Keratinocyte (primary cell): ENCODE results near the gene MFF. TPM values are rescaled to one million over a fixed set of nuclear protein-coding genes. Genes with fewer than 3 reads are reported as not detected.
A peak's percentile ranks its signal among the peaks of the same experiment; 100 is the strongest.

ENCODE experiments used
- DNase-seq: peaks from one replicate; pipeline ENCODE4 v3.0.0-alpha.2; 2011; ENCODE audit warnings: low read depth, missing footprints, low spot score
- FAIRE-seq: peaks from 2 replicates; lab custom pipeline; 2011; peaks lifted over from hg19 to GRCh38; lab: Jason Lieb, UNC
- H2AFZ ChIP-seq: 2 replicates; pipeline ENCODE4 v1.6.0; 2012; ENCODE audit warnings: low read length, control low read depth, inconsistent platforms; ENCODE audit not compliant: control insufficient read depth
- H3K27ac ChIP-seq: 2 replicates; pipeline ENCODE4 v1.5.1; 2011; ENCODE audit warnings: low read length; ENCODE audit not compliant: control insufficient read depth, insufficient read depth
- H3K27me3 ChIP-seq: 3 replicates; pipeline ENCODE4 v1.6.0; 2011; ENCODE audit warnings: low read length; ENCODE audit not compliant: control insufficient read depth, insufficient read depth; ENCODE audit errors: extremely low read depth
- H3K36me3 ChIP-seq, 2 experiments: 2 replicates in 1 of 2; 3 replicates in 1 of 2; pipeline ENCODE4 v1.5.1; 2011; ENCODE audit warnings: low read length in 2 of 2, mild to moderate bottlenecking in 1 of 2; ENCODE audit not compliant: control insufficient read depth in 2 of 2, insufficient read depth in 2 of 2; ENCODE audit errors: extremely low read depth in 1 of 2
- H3K4me1 ChIP-seq: 3 replicates; pipeline ENCODE4 v1.5.1; 2011; ENCODE audit warnings: low read length; ENCODE audit not compliant: control insufficient read depth, insufficient read depth; ENCODE audit errors: extremely low read depth
- H3K4me2 ChIP-seq: 3 replicates; pipeline ENCODE4 v1.6.0; 2011; ENCODE audit warnings: low read depth, low read length; ENCODE audit not compliant: control insufficient read depth, insufficient read depth; ENCODE audit errors: extremely low read depth
- H3K4me3 ChIP-seq, 3 experiments: fragments of 200-600 bp in 1 of 3; sonication (generic) in 1 of 3; 2 replicates in 2 of 3; 3 replicates in 1 of 3; pipeline ENCODE4 v1.5.1; 2011 to 2016; ENCODE audit warnings: low read length in 3 of 3, mild to moderate bottlenecking in 3 of 3, control low read depth in 2 of 3, inconsistent platforms in 1 of 3, low read depth in 1 of 3, mixed read lengths in 1 of 3, mixed run types in 1 of 3, moderate library complexity in 1 of 3; ENCODE audit not compliant: control insufficient read depth in 2 of 3, insufficient read depth in 2 of 3; ENCODE audit errors: extremely low read depth in 1 of 3
- H3K79me2 ChIP-seq: 2 replicates; pipeline ENCODE4 v1.6.0; 2012; ENCODE audit warnings: low read length; ENCODE audit not compliant: control insufficient read depth, insufficient read depth
- H3K9ac ChIP-seq: 3 replicates; pipeline ENCODE4 v1.6.0; 2011; ENCODE audit warnings: low read length; ENCODE audit not compliant: control insufficient read depth, insufficient read depth; ENCODE audit errors: extremely low read depth
- H3K9me1 ChIP-seq: 3 replicates; pipeline ENCODE4 v1.6.0; 2011; ENCODE audit warnings: low read length; ENCODE audit not compliant: control insufficient read depth, insufficient read depth; ENCODE audit errors: extremely low read depth
- H3K9me3 ChIP-seq: 2 replicates; pipeline ENCODE4 v1.5.1; 2012; ENCODE audit warnings: low read depth, low read length; ENCODE audit not compliant: control insufficient read depth
- H4K20me1 ChIP-seq: 3 replicates; pipeline ENCODE4 v1.6.0; 2011; ENCODE audit warnings: low read length; ENCODE audit not compliant: control insufficient read depth, insufficient read depth; ENCODE audit errors: extremely low read depth
- CTCF ChIP-seq, 3 experiments: IDR thresholded peaks in 1 of 3; conservative IDR thresholded peaks in 1 of 3; optimal IDR thresholded peaks in 1 of 3; 2 replicates in 2 of 3; 3 replicates in 1 of 3; pipeline versions ENCODE3 to v1.5.1; 2011; ENCODE audit warnings: low read length in 3 of 3, mild to moderate bottlenecking in 3 of 3, moderate library complexity in 2 of 3, control low read depth in 1 of 3, inconsistent platforms in 1 of 3; ENCODE audit not compliant: insufficient read depth in 2 of 3; ENCODE audit errors: extremely low read depth in 1 of 3
- EZH2 ChIP-seq: IDR thresholded peaks from one replicate; pipeline ENCODE4 v1.6.1; 2012; ENCODE audit warnings: inconsistent platforms, mild to moderate bottlenecking, low read length, moderate library complexity
- dilution Hi-C: fragments of 300-500 bp; cut with MboI; formaldehyde crosslinking; loops from one replicate; pipeline ENCODE4 v1.7.0; 2020; ENCODE audit warnings: low sequenced_read_pairs; ENCODE audit not compliant: extremely low pct_ligation_motif_present
- polyA plus RNA-seq, 5 experiments: library from polyadenylated mRNA; depleted of rRNA in 3 of 5; stranded (reverse) in 3 of 5; stranded (forward) in 1 of 5; unstranded in 1 of 5; fragments of >200 nt; gene quantifications; 1 replicate in 1 of 5; 2 replicates in 3 of 5; 3 replicates in 1 of 5; pipeline versions ENCODE4 v1.2.1 to v1.2.3, GENCODE V29; 2011 to 2012; ENCODE audit warnings: missing spikeins in 2 of 5, low read depth in 1 of 5, low replicate concordance in 1 of 5

MFF gene
- polyA plus RNA-seq, 1 donor (not counting 4 experiments of a cell fraction or from before 2014, with no cell fraction given), result 72.5 TPM

- Histone ChIP-seq H2AFZ (no peak overlapping the region), H3K4me2 (no peak overlapping the region), H3K4me1 (peaks cover 10% of the 10 kb centered on the region), H3K9me3 (no peaks in the 10 kb centered on the region), H3K27me3 (no peaks in the 10 kb centered on the region), H3K9ac (no peak overlapping the region), H3K9me1 (no peaks in the 10 kb centered on the region), H3K4me3 (no peak overlapping the region), H4K20me1 (no peaks in the 10 kb centered on the region), H3K79me2 (no peaks in the 10 kb centered on the region), H3K36me3 (no peaks in the 10 kb centered on the region), H3K27ac (no peak overlapping the region)
- FAIRE-seq (no peak), DNase-seq (no peak)
- TF ChIP-seq EZH2, result no peak
- TF ChIP-seq CTCF (optimal IDR thresholded peaks at IDR 0.05 in 1 of 3, IDR thresholded peaks at IDR 0.05 in 1 of 3, conservative IDR thresholded peaks at IDR 0.05 in 1 of 3; ENCODE audit: extremely low read depth in 1 of 3, insufficient read depth in 2 of 3, low read length in 3 of 3), result peak in 1 of 3 experiments; percentile 9
- dilution Hi-C loops, result no loop called here
These were observed 52.7 kb downstream of the MFF start for GRCh38 chr2:227377467-227378351.

GRCh38 chr2:227378371-227378782 lies 53.3 kb downstream of the MFF start:
- TF ChIP-seq EZH2 (no peak), CTCF (optimal IDR thresholded peaks at IDR 0.05 in 1 of 3, IDR thresholded peaks at IDR 0.05 in 1 of 3, conservative IDR thresholded peaks at IDR 0.05 in 1 of 3; ENCODE audit: extremely low read depth in 1 of 3, insufficient read depth in 2 of 3, low read length in 3 of 3) (no peak)
- Histone ChIP-seq H3K79me2 (no peaks in the 10 kb centered on the region), H3K4me2 (no peak overlapping the region), H3K9me1 (no peaks in the 10 kb centered on the region), H3K4me1 (peaks cover 10% of the 10 kb centered on the region), H3K9me3 (no peaks in the 10 kb centered on the region), H2AFZ (no peak overlapping the region), H4K20me1 (no peaks in the 10 kb centered on the region), H3K4me3 (no peak overlapping the region), H3K9ac (no peak overlapping the region), H3K27me3 (no peaks in the 10 kb centered on the region), H3K36me3 (no peaks in the 10 kb centered on the region), H3K27ac (no peak overlapping the region)
- dilution Hi-C loops, result no loop called here
- DNase-seq (no peak), FAIRE-seq (no peak)
